NOMO-1 (cell line): Measurements from ENCODE around the gene NVL.

Experiments
- DNase-seq, 2 experiments: peaks; one replicate each; lab custom pipeline; 2025; ENCODE audit not compliant: unreplicated experiment in 2 of 2; lab: John Stamatoyannopoulos, UW

NVL gene

DNA sequence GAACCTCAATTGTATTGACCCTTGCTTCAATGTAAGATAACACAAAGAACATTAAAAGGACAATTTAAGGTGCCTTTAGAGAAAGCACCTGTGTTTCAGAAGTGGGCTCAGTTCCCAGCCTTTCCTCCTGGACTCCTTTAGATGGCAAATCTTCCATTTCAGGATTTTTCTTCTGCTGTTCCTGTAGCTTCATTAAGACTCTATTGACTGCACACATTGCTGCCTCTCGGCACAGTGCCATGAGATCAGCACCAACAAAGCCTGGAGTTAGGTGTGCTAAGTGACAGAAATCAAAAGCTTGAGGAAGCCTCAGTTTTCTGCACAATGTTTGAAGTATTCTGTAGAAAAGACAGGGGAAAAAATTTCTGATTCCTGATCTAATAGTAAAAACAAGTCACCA, 40.6 kb downstream of the NVL start:
- no peak for DNase-seq

DNA sequence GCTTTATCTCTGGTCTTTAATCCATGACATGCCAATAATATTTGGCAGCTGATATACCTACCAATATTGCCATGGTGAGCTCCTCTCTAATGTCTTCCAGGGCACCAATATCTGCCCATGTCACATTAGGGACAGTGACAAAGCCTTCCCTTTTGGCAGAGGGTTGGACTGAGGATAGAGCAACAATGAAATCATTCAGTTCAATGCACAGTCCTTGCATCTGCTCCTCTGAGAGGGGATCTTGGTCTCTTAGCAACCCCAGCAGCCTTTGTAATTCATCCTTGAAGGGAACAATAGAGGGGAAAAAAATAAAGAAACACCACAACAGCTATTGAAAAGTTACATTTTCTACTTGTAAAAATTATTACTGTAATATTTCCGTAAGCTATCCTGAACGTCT, 42.3 kb downstream of the NVL start:
- no peak for DNase-seq

DNA sequence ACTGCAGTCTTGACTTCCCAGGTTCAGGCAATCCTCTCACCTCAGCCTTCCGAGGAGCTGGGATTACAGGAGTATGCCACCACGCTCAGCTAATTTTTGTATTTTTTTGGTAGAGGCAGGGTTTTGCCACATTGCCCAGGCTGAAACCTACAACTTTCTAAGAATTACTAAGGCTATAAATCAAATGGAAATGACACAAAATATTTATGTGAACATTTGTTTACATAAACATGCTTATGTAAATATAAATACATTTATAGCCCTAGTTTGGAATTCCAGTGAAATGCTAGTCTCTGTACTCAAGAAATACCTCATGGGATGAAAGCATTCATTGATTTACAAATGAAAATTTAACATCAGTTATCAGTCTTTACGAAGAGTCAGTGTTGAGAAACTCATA, 47.8 kb downstream of the NVL start:
- no peak for DNase-seq

DNA sequence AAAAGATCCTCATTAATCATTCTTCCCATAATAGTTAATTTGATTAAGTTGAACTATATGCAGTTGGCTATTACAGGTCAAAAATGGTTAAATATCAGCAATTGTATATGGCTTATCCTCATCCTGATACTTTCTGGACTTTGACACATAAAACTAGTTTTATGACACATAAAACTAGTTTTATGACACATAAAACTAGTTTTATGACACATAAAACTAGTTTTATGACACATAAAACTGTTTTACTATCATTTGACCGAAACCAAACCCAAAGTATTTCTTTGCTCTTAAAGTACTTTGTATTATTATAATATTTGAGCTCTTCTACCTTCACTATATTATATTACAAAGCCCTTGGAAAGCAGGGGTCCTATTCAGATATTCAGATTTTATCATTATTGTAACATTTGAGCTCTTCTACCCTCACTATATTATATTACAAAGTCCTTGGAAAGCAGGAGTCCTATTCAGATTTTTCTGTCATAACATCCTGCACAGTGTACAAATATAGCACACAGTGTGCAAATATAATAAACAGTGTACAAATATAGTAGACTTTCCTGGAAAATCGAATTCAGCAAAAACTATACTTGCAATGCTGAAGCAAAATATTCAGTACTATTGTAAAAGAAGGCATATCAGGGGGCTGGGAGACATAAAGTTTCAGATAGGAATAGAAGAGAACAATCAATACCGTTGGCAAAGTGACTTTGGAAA, 53.0 kb downstream of the NVL start:
- no peak for DNase-seq

- no peak for DNase-seq
Measured at GRCh38 chr1:224274970-224275626, 54.9 kb downstream of the NVL start.

DNA sequence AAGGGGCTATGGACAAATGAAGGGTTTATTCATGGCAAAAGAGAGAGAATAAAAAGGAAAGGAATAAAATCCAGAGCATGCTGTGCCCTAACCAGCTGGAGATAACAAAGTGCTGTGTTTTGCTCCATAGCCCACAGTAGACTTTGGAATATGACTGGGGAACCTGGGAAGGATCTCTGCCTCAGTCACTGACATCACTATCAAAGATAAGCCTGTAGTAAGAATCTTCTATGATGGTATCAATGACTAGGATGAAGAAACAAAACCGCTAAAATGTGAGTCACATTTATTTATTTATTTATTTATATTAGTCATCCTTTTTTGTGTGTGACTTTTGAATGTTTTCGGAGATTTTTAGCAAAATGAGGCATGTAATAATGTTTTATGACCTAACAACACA, 56.3 kb downstream of the NVL start:
- no peak for DNase-seq

- no peak for DNase-seq
Measured at GRCh38 chr1:224271106-224271505, 58.9 kb downstream of the NVL start.

- DNase-seq: no peak
Measured at GRCh38 chr1:224267925-224268324, 62.0 kb downstream of the NVL start.

DNA sequence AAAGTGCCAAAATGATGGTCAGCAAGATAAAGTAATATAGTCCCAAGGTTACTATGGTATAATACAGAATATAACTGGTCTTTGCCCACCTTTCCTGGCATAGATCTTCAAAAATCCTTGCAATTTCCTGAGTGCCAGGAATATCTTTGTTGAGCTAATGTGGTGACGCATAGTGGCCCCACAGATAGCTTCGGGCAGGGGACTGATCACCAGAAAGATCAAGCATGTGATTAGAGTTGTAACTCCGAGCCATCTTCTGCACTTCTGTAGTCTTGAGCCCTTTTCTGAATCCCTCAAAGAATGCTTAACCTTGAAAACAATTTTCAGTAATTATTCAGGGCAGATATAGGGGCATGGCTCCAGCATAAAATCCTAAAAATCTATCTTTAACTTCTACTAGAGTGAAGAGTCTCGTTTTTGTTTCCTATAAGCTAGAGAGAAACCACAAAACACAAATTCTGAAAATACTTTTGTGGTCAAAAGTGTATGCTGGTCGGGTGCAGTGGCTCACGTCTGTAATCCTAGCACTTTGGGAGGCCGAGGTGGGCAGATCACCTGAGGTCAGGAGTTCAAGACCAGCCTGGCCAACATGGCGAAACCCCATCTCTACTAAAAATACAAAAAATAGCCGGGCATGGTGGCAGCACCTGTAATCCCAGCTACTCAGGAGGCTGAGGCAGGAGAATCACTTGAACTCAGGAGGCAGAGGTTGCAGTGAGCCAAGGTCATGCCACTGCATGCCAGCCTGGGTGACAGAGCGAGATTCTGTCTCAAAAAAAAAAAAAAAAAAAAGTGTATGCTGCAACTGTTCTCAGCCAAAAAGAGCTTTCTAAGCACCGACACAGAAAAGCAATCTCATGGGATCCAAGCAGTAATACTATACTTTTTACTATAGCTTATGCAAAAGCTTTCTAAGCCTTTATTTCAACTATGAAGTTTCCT, 62.8 kb downstream of the NVL start:
- DNase-seq: no peak

- DNase-seq: no peak
Measured at GRCh38 chr1:224266105-224266914, 63.7 kb downstream of the NVL start.

- no peak for DNase-seq
Measured at GRCh38 chr1:224264321-224264720, 65.7 kb downstream of the NVL start.

- no peak for DNase-seq
Measured at GRCh38 chr1:224262373-224263054, 67.5 kb downstream of the NVL start.

DNA sequence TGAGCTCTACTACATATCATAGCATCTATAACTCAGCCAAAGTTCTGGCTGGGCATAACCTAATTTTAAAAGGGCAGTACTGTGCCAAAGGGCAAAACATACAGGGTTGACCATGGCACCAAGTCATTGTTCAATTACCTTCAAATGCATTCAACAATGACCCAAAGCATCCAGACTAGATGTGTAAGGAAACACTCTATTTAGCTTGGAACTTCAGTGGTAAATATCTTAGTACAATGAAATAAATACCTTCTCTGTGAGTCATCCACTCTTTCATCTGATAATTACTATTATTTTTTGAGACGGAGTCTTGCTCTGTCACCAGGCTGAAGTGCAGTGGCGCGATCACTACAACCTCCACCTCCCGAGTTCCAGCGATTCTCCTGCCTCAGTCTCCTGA, 70.0 kb downstream of the NVL start:
- no peak for DNase-seq

GRCh38 chr1:224258351-224258750, 71.6 kb downstream of the NVL start:
- no peak for DNase-seq

GRCh38 chr1:224256640-224257039, 73.3 kb downstream of the NVL start:
- no peak for DNase-seq

DNA sequence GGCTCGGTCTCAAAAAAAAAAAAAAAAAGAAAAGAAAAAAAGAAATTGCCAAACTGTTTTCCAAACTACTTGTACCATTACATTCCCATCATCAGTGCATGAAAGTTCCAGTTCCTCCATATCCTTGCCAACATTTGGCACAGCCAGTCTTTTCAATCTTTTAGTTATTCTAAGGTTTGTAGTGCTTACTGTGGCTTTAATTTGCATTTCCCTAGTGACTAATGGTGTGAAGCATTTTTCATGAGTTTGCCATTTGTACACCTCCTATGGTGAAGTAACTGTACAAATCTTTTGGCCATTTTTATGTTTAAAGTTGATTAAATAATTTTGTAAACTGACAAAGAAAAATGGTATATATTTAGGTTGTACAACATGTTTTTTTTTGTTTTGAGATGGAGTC, 76.3 kb downstream of the NVL start:
- DNase-seq: no peak

- no peak for DNase-seq
Measured at GRCh38 chr1:224252479-224252878, 77.5 kb downstream of the NVL start.

GRCh38 chr1:224251741-224252146, 78.2 kb downstream of the NVL start:
- DNase-seq: no peak

- peak; percentile 64 to 86 for DNase-seq
Measured at GRCh38 chr1:224245188-224245587, 84.8 kb downstream of the NVL start.

DNA sequence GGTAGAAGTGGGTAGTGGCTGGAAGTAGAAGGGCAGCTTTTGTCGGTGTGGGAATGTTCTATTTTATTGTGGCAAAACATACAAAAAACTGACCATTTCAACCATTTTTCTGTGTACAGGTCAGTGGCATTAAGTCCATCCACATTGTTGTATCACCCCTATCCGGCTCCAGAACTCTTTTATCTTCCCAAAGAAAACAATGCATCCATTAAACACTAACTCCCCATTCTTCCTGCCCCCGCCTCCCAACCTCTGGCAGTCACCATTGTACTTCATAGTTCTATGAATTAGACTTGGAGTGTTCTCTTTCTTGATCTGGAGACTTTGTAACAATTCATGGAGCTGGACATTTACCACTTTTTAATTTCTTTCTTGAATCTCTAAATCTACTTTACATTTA, 91.2 kb downstream of the NVL start:
- no peak for DNase-seq
